ENCODE data around the gene FCHO2.

DNA sequence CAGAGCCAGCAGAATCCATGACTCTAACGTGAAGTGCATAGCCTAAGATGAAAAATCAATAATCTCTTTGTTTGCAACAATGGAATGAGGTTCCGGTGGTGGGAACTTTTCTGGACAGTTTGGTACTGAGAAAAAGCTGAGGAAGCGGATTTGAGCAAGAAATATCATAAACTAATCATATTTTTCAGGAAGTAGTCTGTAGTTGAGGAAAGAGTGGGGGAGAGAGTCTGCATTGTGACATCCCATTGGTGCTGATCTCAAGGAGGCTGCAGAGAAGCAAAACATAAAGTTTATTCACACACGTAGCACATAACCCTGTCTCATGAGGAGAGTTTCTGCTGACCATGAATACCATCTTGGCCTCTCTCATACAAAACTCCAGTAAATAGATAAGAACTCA is 15.8 kb upstream of the FCHO2 start:
- TF ChIP-seq ZZZ3 (IDR thresholded peaks at IDR 0.05; ENCODE audit: control insufficient read depth, insufficient read length, low read depth) (no peak), POLR2A (IDR thresholded peaks at IDR 0.05; ENCODE audit: low read depth, low read length) (no peak), ZSCAN29 (IDR thresholded peaks at IDR 0.05) (no peak), POLR2AphosphoS5 (IDR thresholded peaks at IDR 0.05; ENCODE audit: low read length) (no peak), JUND (IDR thresholded peaks at IDR 0.05; ENCODE audit: low read depth, low read length) (no peak), CTCF (IDR thresholded peaks at IDR 0.05 in 2 of 3, conservative IDR thresholded peaks at IDR 0.05 in 1 of 3; ENCODE audit: control insufficient read depth in 2 of 3, extremely low read depth in 1 of 3, insufficient read depth in 1 of 3, low read depth in 3 of 3, low read length in 3 of 3) (no peak), ZNF384 (IDR thresholded peaks at IDR 0.05; ENCODE audit: borderline replicate concordance, low read depth, low read length) (no peak), JUNB (IDR thresholded peaks at IDR 0.05) (no peak), SMAD1 (IDR thresholded peaks at IDR 0.05; ENCODE audit: low read depth, partially characterized antibody) (no peak), HDAC6 (IDR thresholded peaks at IDR 0.05; ENCODE audit: unreplicated experiment) (no peak), GABPA (IDR thresholded peaks at IDR 0.05; ENCODE audit: low read depth) (no peak), YY1 (IDR thresholded peaks at IDR 0.05; ENCODE audit: low read depth, low read length) (no peak), EP300 (IDR thresholded peaks at IDR 0.05; ENCODE audit: borderline replicate concordance in 1 of 2, control insufficient read depth in 1 of 2, low read depth in 2 of 2, low read length in 2 of 2) (no peak)

Measured in GM12878 (cell line).